Measurements from ENCODE around the gene PGAP3.

PGAP3 gene

DNA sequence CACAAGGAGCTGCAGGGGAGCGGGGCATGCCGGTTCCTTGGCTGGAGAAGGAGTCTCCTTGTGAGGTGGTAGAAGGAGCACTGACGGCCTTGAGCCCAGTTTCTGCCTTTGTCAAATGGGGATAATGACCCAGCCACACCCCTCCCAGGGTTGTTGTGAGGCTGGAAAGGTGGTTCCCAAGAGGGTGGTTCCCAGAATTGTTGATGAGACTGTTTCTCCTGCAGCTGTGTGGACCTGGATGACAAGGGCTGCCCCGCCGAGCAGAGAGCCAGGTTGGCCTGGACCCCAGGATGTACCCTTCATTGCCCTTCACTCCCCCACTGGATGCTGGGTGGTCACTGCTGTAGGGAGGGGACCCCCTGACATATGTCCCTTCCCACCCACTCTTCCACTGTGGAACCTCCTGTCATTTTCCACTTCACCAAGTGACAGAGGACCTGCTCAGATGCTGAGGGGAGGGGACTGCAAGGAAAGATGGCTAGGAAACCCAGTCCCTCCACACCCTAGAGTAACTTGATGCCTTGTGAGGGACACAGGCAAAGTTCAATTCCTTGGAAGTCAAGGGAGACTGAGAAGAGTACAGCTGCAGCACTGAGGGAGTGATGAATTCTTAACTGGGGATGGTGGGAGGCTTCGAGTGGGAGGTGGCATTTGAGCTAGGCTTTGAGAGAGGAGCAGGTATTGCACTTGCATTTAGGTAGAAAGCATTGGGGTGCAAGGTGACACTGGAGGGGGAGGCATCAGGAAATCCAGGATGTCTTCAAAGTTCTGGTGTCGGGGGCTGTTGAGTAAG lies 31.9 kb upstream of the PGAP3 start:
- H3K27ac ChIP-seq = no peak overlapping the region
- no peak for TF ChIP-seq ZFX (IDR thresholded peaks at IDR 0.05; ENCODE audit: borderline replicate concordance)
- TF ChIP-seq, protein P1, sequence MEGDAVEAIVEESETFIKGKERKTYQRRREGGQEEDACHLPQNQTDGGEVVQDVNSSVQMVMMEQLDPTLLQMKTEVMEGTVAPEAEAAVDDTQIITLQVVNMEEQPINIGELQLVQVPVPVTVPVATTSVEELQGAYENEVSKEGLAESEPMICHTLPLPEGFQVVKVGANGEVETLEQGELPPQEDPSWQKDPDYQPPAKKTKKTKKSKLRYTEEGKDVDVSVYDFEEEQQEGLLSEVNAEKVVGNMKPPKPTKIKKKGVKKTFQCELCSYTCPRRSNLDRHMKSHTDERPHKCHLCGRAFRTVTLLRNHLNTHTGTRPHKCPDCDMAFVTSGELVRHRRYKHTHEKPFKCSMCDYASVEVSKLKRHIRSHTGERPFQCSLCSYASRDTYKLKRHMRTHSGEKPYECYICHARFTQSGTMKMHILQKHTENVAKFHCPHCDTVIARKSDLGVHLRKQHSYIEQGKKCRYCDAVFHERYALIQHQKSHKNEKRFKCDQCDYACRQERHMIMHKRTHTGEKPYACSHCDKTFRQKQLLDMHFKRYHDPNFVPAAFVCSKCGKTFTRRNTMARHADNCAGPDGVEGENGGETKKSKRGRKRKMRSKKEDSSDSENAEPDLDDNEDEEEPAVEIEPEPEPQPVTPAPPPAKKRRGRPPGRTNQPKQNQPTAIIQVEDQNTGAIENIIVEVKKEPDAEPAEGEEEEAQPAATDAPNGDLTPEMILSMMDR (IDR thresholded peaks at IDR 0.05) = no peak

DNA sequence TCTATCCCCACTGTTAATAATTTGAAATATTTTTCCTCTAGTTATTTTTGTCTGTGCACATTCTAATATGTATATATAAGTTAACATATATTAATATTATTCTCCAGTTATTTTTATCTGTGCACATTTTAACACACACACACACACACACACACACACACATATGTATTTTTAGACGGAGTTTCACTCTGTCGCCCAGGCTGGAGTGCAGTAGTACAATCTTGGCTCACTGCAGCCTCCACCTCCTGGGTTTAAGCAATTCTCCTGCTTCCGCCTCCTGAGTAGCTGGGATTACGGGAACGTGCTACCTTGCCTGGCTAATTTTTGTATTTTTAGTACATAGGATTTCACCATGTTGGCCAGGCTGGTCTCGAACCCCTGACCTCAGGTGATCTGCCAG lies 29.8 kb upstream of the PGAP3 start:
- TF ChIP-seq ZFX (IDR thresholded peaks at IDR 0.05; ENCODE audit: borderline replicate concordance) = no peak
- TF ChIP-seq, protein P1 (IDR thresholded peaks at IDR 0.05) = no peak
- H3K27ac ChIP-seq = no peak overlapping the region

- H3K27ac ChIP-seq = peak overlapping the region; percentile 43
- TF ChIP-seq, protein P1 (IDR thresholded peaks at IDR 0.05) = no peak
- no peak for TF ChIP-seq ZFX (IDR thresholded peaks at IDR 0.05; ENCODE audit: borderline replicate concordance)
Measured at GRCh38 chr17:39716879-39717536, 29.2 kb upstream of the PGAP3 start.

- TF ChIP-seq ZFX (IDR thresholded peaks at IDR 0.05; ENCODE audit: borderline replicate concordance) = no peak
- TF ChIP-seq, protein P1 (IDR thresholded peaks at IDR 0.05) = no peak
- H3K27ac ChIP-seq = peak overlapping the region; percentile 43
Measured at GRCh38 chr17:39716073-39716818, 28.4 kb upstream of the PGAP3 start.

DNA sequence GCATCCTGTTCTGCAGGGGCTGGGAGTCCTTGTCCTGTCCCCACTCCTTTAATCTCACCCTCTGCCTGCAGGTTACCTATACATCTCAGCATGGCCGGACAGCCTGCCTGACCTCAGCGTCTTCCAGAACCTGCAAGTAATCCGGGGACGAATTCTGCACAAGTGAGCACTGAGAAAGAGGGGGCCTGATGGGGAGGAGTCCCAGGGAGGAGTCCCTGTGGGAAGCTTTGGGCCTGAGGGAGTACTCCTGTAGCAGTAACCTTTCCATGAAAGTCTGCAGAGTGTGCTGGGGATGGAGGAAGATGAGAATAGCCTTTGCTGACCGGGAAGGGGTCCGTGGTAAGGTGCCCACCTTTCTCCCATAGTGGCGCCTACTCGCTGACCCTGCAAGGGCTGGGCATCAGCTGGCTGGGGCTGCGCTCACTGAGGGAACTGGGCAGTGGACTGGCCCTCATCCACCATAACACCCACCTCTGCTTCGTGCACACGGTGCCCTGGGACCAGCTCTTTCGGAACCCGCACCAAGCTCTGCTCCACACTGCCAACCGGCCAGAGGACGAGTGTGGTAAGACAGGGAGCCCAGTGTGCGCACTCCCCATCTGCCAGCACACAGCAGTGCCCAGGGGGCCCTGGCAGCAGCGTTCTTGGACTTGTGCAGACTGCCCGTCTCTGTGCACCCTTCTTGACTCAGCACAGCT lies 27.7 kb upstream of the PGAP3 start:
- no peak for TF ChIP-seq ZFX (IDR thresholded peaks at IDR 0.05; ENCODE audit: borderline replicate concordance)
- TF ChIP-seq, protein P1 (IDR thresholded peaks at IDR 0.05) = no peak
- no peak overlapping the region for H3K27ac ChIP-seq

DNA sequence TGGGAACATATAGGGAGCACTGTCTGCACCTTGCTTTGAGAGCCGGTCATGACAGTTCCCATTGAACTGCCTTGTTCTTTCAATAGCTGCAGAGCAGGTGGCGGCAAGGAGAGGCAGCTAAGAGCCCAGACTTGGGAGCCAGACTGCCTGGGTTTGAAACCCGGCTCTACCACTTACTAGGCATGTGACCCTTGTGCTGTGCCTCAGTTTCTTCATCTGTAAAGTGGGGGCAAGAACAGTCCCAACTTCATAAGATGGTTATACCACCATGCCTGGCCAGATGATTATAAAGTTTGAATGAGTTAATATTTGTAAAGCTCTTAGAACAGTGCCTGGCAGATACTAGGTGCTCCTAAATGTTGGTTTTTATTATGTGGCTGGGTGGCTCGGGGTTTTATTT lies 26.4 kb upstream of the PGAP3 start:
- H3K27ac ChIP-seq = no peak overlapping the region
- TF ChIP-seq, protein P1 (IDR thresholded peaks at IDR 0.05) = no peak
- TF ChIP-seq ZFX (IDR thresholded peaks at IDR 0.05; ENCODE audit: borderline replicate concordance) = no peak

Measured in 22Rv1 (cell line).